Esophagus muscularis mucosa (tissue), 4 donors: ENCODE measurements around the gene LRRC10B. TPM values are rescaled to one million over a fixed set of nuclear protein-coding genes. Genes with fewer than 3 reads are reported as not detected.
"Not testable (repeated sequence)": the region's sequence is repeated elsewhere in the genome, so short reads cannot be mapped to it uniquely, and the experiment has no call there.

Experiments
- DNase-seq: peaks from one replicate; pipeline ENCODE4 v3.0.0-alpha.2; 2017; ENCODE audit errors: extremely low spot score
- H3K27ac ChIP-seq, 4 donors: fragments of 200-600 bp; sonication (generic); replicated peaks in 1 of 4; 1 replicate in 3 of 4; 2 replicates in 1 of 4; pipeline ENCODE4 v1.5.1; 2016 to 2019; ENCODE audit warnings: mild to moderate bottlenecking in 1 of 4
- H3K27me3 ChIP-seq, 4 donors: fragments of 200-600 bp; sonication (generic); one replicate each; pipeline versions ENCODE4 v1.5.1 to v1.6.0; 2016 to 2019
- H3K36me3 ChIP-seq, 4 donors: fragments of 200-600 bp; sonication (generic); one replicate each; pipeline ENCODE4 v1.5.1; 2016 to 2019
- H3K4me1 ChIP-seq, 4 donors: fragments of 200-600 bp; sonication (generic); one replicate each; pipeline ENCODE4 v1.5.1; 2016 to 2019
- H3K4me3 ChIP-seq, 4 donors: fragments of 200-600 bp; sonication (generic); 1 replicate in 2 of 4; 2 replicates in 2 of 4; pipeline ENCODE4 v1.5.1; 2016 to 2019; ENCODE audit warnings: mild to moderate bottlenecking in 4 of 4, moderate library complexity in 1 of 4
- H3K9me3 ChIP-seq, 4 donors: fragments of 200-600 bp; sonication (generic); 1 replicate in 3 of 4; 2 replicates in 1 of 4; pipeline ENCODE4 v1.5.1; 2016 to 2019
- EP300 ChIP-seq: sonication (generic); formaldehyde crosslinking; IDR thresholded peaks from one replicate; pipeline ENCODE4 v1.6.1; 2017; ENCODE audit warnings: antibody characterized with exemption
- POLR2A ChIP-seq: fragments of 450-650 bp; IDR thresholded peaks from one replicate; pipeline ENCODE4 v1.6.1; 2017; ENCODE audit warnings: antibody characterized with exemption, moderate library complexity, mild to moderate bottlenecking, low read depth
- POLR2AphosphoS5 ChIP-seq, 2 donors: sonication (generic); formaldehyde crosslinking; IDR thresholded peaks; one replicate each; pipeline ENCODE4 v1.6.1; 2017; ENCODE audit warnings: antibody characterized with exemption in 2 of 2
- WGBS: methylation state at CpG from one replicate; pipeline ENCODE4 v1.1.5; 2018; 5-methylcytosine and 5-hydroxymethylcytosine counted together
- intact Hi-C: fragments of 100-400 bp; cut with DNase I; formaldehyde crosslinking; loops from one replicate; pipeline ENCODE4 v1.15.1; 2023
- total RNA-seq, 4 donors: library from RNA; depleted of rRNA; stranded (reverse); fragments of >200 nt; gene quantifications; one replicate each; pipeline versions ENCODE4 v1.1.0 to v1.2.1, GENCODE V29; 2016
- TF ChIP-seq, protein P1 (sequence below), 3 experiments: fragments of 200-600 bp in 2 of 3; fragments of 450-650 bp in 1 of 3; sonication (generic) in 2 of 3; IDR thresholded peaks; one replicate each; pipeline ENCODE4 v1.5.1; 2017 to 2019; ENCODE audit warnings: antibody characterized with exemption in 3 of 3, mild to moderate bottlenecking in 2 of 3, moderate library complexity in 1 of 3

The LRRC10B gene
- total RNA-seq, 4 donors from 2014 or later = 1.3 to 2.2 (median 2.0) TPM; not detected in 1

DNA sequence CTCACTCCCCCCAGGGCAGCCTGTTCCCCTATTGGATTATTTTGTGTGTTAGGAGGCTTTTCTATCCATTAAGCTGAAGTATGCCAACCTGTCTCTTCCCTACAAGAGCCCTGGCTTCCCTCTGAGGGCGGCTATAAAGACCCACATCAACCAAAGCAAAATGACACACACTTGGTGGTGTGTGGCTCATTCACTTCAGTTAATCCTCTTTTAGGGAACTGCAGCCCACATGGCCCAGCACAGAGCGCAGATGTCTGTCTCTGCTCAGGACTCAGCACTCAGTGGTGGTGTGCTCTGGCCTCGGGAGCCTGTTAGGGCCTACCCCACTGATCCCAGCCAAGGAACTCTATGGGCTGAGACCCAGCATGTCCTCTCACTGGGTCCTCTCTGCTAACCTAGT lies 32.2 kb upstream of the LRRC10B start:
- Histone ChIP-seq H3K27me3 (peaks cover 0 to 9% (median 2%) of the 10 kb centered on the region in 4 donors), H3K36me3 (peaks cover 0 to 9% (median 0%) of the 10 kb centered on the region in 4 donors), H3K27ac (no peak overlapping the region), H3K4me3 (no peak overlapping the region), H3K4me1 (peaks cover 23 to 39% (median 37%) of the 10 kb centered on the region in 4 donors), H3K9me3 (no peaks in the 10 kb centered on the region)
- TF ChIP-seq POLR2A = no peak
- intact Hi-C loops = loop anchor here (2.0 kb wide), 1 partner anchor 40 kb away; no protein-coding TSS in a partner anchor
- WGBS = 83% methylated on average over 2 of the region's 3 CpGs
- DNase-seq = no peak

DNA sequence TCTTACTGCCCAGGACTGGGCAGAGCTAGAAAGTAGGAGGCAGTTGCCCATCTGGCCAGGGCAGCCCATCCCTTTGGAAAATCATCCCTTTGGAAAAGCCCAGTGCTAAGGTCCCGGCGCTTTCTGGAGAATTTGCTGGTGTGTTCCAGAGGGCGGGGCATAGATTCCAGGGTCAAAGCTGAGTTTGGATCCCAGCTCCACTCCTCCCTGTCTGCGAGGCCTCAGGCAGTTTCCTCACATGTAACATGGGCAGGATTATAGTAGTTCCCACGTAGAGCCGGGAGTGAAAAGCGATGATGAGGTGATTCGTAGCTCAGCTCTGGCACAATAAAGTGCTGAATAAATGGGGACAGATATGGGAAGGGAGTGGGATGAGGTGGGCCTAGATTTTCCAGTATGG lies 31.4 kb upstream of the LRRC10B start:
- Histone ChIP-seq H3K9me3 (no peaks in the 10 kb centered on the region), H3K36me3 (peaks cover 0 to 8% (median 0%) of the 10 kb centered on the region in 4 donors), H3K27ac (peak overlapping the region in 2 of 4 donors; percentile 2 to 8), H3K4me3 (no peak overlapping the region), H3K27me3 (peaks cover 0 to 16% (median 2%) of the 10 kb centered on the region in 4 donors), H3K4me1 (peaks cover 24 to 39% (median 34%) of the 10 kb centered on the region in 4 donors)
- no peak for DNase-seq
- WGBS = 55% methylated on average over 6 of the region's 8 CpGs
- TF ChIP-seq, protein P1, sequence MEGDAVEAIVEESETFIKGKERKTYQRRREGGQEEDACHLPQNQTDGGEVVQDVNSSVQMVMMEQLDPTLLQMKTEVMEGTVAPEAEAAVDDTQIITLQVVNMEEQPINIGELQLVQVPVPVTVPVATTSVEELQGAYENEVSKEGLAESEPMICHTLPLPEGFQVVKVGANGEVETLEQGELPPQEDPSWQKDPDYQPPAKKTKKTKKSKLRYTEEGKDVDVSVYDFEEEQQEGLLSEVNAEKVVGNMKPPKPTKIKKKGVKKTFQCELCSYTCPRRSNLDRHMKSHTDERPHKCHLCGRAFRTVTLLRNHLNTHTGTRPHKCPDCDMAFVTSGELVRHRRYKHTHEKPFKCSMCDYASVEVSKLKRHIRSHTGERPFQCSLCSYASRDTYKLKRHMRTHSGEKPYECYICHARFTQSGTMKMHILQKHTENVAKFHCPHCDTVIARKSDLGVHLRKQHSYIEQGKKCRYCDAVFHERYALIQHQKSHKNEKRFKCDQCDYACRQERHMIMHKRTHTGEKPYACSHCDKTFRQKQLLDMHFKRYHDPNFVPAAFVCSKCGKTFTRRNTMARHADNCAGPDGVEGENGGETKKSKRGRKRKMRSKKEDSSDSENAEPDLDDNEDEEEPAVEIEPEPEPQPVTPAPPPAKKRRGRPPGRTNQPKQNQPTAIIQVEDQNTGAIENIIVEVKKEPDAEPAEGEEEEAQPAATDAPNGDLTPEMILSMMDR (IDR thresholded peaks at IDR 0.05) = no peak
- no peak for TF ChIP-seq POLR2AphosphoS5 (IDR thresholded peaks at IDR 0.05)
- no peak for TF ChIP-seq POLR2A
- no peak for TF ChIP-seq EP300
- intact Hi-C loops = loop anchor here (2.0 kb wide), 1 partner anchor 40 kb away; no protein-coding TSS in a partner anchor

DNA sequence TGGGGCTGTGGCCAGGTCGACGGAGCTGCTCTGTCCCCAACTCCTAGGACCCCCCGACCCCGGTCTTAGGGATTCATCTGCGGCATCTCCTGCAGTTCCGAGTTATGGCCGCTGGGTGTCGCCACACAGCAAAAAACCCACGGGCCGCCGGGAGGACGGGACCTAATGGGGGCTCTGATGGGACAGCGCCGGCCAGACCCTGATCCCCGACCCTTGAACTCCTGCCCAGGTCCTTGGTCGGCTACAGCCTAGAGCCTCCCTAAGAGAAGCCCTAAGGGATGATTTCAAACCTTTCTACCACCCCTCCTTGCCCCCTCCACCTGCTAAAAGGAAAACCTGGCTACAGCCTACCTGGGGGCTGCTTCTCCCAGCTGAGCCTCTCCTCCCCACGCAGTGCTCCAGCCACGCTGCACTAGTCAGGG lies 30.8 kb upstream of the LRRC10B start:
- no peak for DNase-seq
- peaks cover 23 to 33% (median 28%) of the 10 kb centered on the region in 4 donors for H3K4me1 ChIP-seq
- 3% methylated on average over 16 of the region's 18 CpGs for WGBS
- peak overlapping the region in 2 of 4 donors; percentile 2 to 8 for H3K27ac ChIP-seq
- TF ChIP-seq, protein P1 (IDR thresholded peaks at IDR 0.05) = peak; percentile 88 to 97 (median 93)
- no peak for TF ChIP-seq EP300
- intact Hi-C loops = loop anchor here (2.0 kb wide), 2 partner anchors 39 to 161 kb away; no protein-coding TSS in a partner anchor
- peaks cover 0 to 22% (median 2%) of the 10 kb centered on the region in 4 donors for H3K27me3 ChIP-seq
- no peak overlapping the region for H3K4me3 ChIP-seq
- peaks cover 0 to 8% (median 0%) of the 10 kb centered on the region in 4 donors for H3K36me3 ChIP-seq
- H3K9me3 ChIP-seq = no peaks in the 10 kb centered on the region

DNA sequence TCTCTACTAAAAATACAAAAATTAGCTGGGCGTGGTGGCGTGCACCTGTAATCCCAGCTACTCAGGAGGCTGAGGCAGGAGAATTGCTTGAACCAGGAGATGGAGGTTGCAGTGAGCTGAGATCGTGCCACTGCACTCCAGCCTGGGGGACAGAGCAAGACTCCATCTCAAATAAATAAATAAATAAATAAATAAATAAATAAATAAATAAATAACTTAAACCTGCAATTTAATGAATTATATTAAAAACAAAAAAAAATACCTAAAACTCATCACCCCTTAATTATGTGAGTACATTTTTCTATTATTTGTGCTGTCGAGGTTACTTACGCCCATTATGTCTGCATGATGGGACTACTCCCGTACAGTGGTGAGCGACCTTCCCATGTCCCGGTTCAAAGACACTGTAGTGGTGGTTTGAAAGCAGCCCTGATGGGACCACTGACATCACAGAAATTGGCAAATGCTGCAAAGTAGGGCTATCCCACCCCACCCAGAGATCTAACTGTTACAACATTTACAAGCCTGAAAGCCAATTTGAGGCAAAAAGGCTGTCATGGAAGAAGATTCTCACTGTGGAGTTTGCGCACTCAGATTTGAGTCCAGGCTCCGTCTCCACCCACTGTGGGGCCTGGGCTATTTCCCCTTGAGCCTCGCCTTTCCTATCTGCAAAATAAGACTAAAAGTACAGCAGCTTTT lies 29.0 kb upstream of the LRRC10B start:
- H3K27ac ChIP-seq, DNase-seq, H3K36me3 ChIP-seq, H3K4me3 ChIP-seq, H3K9me3 ChIP-seq: not testable (repeated sequence)
- H3K27me3 ChIP-seq = peaks cover 0 to 23% (median 2%) of the 10 kb centered on the region in 4 donors
- 79% methylated on average over 11 of the region's 11 CpGs for WGBS
- peaks cover 20 to 30% (median 23%) of the 10 kb centered on the region in 4 donors for H3K4me1 ChIP-seq
- intact Hi-C loops = loop anchor here (2.0 kb wide), 1 partner anchor 159 kb away; no protein-coding TSS in a partner anchor

DNA sequence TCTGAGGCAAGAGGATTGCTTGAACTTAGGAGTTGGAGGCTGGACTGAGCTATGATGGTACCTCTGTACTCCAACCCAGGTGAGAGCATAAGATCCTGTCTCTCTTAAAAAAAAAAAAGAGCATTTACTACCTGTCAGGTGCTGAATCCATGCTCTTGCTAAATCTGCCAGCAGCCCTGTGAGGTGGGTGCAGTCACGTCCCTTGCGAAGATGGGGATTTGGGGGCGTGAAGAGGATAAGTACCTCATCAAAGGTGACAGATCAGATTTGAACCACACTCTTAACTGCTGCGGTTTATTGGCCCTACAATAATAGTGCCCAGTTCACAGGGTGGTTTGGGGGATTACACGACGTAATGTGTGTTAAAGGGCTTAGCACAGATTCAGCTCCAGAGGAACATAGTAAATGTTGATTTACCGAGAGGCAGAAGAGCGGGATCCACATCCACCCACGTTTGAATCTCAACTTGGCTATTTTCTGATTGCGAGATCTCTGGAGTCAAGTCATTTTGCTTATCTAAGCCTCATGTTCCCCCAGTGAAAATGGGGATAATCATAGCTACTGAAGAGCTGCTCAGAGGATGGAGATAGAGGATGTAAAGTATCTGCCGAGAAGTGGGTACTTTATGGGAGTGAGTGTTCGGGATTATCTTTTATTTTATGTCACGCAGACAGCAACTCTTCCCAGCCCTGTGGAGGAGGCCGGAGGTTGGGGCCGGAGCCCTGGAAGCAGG lies 28.1 kb upstream of the LRRC10B start:
- peaks cover 20 to 30% (median 23%) of the 10 kb centered on the region in 4 donors for H3K4me1 ChIP-seq
- H3K36me3 ChIP-seq = peaks cover 0 to 6% (median 0%) of the 10 kb centered on the region in 4 donors
- H3K4me3 ChIP-seq = no peak overlapping the region
- WGBS = 87% methylated on average over 14 of the region's 15 CpGs
- TF ChIP-seq, protein P1 (IDR thresholded peaks at IDR 0.05) = no peak
- TF ChIP-seq EP300 = no peak
- TF ChIP-seq POLR2AphosphoS5 (IDR thresholded peaks at IDR 0.05) = no peak
- TF ChIP-seq POLR2A = no peak
- no peaks in the 10 kb centered on the region for H3K9me3 ChIP-seq
- intact Hi-C loops = no loop called here
- peaks cover 0 to 23% (median 2%) of the 10 kb centered on the region in 4 donors for H3K27me3 ChIP-seq
- no peak for DNase-seq
- no peak overlapping the region for H3K27ac ChIP-seq
